HG03280 (cell line): ENCODE measurements around the gene DDIT3.
A peak's percentile ranks its signal among the peaks of the same experiment; 100 is the strongest.

Experiments
- ATAC-seq: cut with Tn5 transposase; IDR thresholded peaks from one replicate; pipeline ENCODE4 v1.9.1; 2021; ENCODE audit warnings: mild to moderate bottlenecking, moderate library complexity; ENCODE audit not compliant: unreplicated experiment

Gene DDIT3

DNA sequence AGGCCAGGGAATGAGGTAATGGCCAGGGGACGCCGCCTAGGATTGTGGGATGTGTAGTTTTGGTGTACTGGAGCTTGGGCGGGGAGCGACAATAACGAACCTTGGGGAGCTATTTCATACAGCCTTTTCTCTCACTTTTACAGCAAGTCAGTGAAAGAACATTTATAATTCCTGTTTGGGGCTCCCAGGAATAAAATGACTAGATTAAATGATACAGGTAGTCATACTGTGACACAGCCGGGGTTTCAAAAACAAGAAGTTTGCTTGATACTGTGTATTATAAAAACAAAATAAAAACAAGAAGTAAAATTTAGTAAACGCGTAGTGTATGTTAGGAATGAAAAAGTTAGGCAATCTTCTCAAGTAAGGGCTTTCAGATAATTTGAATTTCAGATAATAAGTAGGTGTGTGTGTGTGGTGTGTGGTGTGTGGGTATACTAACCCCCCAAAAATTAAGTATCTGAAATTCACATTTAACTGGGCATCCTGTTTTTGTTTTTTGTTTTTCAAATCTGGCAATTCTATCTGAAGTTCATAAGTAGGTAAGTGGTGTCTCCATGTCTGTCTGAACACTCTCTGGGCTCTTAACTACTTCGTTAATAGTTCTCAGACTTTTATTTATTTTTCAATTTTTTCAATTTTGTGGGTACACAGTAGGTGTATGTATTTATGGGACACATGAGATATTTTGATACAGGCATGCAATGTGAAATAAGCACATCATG is 27.1 kb upstream of the DDIT3 start:
- no peak for ATAC-seq

GRCh38 chr12:57546438-57547287 is 26.3 kb upstream of the DDIT3 start, which contains the start of gene DCTN2:
Gene DCTN2, minus strand, starts transcription at chr12:57547192. Its CDS starts 129 bp downstream, at chr12:57547063.
- ATAC-seq: peak; percentile 98

DNA sequence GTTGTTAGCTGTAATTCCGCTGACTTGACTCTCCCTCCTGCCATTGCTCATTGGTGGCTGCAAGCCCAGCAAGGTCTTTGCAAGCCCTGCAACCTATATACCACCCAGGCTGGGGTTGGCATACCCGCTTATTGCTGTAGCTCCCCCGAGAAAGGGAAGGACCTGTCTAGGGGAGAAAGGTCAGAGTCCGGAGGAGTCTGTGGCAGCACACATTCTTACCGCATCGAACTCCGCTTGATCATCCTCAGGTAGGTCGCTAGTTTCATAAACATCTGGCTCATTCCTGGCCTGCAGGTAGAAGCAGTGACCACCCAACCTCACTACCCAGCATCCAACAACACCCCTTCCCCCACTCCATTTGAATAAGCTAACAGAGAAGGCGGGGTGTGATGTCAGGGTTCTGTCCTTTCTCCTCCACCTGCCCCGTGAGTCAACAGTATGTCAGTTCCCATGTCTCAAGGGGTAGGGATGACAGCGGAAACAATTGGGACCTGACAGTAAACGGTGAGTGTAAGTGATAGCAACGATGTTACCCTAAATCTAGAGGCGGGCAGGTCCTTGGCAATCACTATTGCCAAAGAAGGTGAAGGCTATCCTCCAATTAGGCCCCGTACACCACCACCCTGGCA is 25.6 kb upstream of the DDIT3 start:
- no peak for ATAC-seq

- no peak for ATAC-seq
Observed at GRCh38 chr12:57543581-57543980, 23.3 kb upstream of the DDIT3 start.

- ATAC-seq: no peak
Observed at GRCh38 chr12:57541717-57542116, 21.4 kb upstream of the DDIT3 start.

DNA sequence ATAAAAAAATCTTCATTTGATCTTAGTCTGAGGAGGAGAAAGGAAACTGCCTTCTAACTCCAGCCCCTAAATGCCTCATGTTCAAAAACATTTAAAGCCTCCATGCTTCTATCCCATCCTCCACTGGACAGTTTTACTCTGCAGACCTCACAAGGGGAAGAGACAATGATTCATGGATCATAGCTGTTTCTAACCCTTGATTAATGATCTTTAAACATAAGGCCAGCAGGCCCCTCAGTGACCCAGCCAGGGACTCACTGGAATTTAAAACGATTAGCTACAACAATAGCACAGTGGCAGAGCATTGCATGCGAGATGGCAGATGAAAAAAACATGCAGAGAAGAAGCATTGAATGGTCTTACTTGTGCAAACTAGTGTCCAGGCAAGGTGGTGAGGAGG is 20.7 kb upstream of the DDIT3 start:
- ATAC-seq: no peak

DNA sequence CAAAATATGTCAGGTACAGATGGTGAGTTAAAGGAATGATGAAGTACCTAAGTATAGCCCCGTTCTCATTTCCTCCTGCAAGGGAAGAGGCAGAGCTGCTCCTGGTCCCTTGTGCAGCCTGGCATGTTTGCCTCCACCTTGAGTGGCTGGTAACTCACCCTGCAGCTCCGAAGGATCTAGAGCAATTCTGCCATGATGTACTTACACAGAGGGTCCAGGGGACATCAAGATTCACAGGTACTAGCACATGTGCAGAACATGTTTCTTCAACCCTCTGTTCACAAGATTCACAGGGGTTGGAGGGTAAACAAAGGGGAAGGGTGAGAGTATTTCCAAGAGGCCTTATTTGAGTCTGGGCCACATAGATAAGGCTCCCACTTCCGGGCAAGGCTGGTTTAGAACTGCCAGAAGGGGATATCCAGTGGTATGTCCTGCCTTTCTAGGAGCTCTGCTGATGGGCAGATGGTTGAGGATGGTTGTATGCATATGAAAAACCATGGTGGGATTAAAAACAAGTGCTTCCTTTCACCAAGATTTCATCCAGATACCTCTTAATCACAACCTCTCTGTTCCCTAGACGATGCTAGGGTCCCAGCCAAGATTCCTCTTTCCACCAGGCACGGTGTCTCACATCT is 18.9 kb upstream of the DDIT3 start:
- no peak for ATAC-seq

- ATAC-seq: no peak
Observed at GRCh38 chr12:57536597-57536942, 16.3 kb upstream of the DDIT3 start.

- ATAC-seq: no peak
Observed at GRCh38 chr12:57535764-57536596, 15.7 kb upstream of the DDIT3 start.

GRCh38 chr12:57534991-57535543 is 14.8 kb upstream of the DDIT3 start:
- ATAC-seq: no peak

DNA sequence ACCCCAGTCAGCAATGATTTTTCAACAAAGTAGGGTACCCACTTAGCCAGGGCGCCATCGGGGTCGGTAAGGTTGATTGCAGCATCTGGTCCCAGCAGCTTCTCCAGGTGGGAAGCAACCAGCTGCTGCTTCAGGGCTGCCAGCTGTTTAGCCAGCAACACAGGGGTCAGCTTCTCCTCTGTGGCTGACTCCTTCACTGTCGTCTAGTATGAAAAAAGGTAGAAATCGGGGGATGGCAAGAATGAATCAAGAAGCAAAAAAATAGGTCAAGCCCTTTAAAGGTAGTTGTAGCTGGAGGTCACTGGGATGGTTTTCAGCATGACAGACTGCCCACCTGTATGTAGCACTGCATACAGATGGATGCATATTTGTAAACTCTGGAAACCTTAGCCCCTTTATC is 13.9 kb upstream of the DDIT3 start:
- no peak for ATAC-seq

- ATAC-seq: no peak
Observed at GRCh38 chr12:57533108-57533507, 12.8 kb upstream of the DDIT3 start.

DNA sequence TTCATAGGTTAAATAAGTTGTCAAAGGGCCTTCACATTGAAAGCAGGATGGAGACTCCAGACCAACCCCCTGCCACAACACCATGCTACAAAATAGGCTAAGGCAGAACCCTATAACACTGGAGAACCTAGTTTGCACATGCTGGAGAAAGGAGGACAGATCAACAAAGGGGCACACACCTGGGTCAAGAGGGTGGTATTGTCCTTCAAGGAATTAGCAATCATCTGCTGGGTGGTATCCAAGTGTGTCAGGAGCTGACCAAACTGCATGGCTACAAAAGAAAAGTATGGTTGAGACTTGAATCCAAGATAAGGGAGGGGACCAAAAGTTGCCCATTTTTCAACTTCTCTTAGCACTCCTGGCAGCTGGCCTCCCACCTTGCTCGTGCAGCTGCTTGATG is 11.5 kb upstream of the DDIT3 start:
- ATAC-seq: no peak

- no peak for ATAC-seq
Observed at GRCh38 chr12:57530396-57531142, 10.3 kb upstream of the DDIT3 start.

DNA sequence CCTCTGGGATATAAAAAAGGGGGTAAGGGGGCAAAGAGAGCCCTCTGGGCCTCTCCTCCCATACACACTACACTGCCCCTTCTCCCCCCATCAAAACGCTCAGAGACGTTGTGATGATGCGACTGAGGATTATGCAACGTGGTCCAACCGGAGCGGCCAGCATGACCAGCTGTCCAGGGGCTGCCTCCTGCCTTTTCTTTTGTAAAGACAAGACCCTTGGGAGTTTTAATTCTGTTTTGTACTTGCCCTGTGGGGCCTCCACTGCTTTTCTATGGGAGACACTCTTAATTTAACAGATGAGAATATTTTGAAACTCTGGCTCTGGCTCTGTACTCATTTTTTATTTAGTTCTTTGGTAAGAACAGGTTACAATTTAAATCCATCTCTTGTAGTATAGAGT is 9.5 kb upstream of the DDIT3 start:
- no peak for ATAC-seq

DNA sequence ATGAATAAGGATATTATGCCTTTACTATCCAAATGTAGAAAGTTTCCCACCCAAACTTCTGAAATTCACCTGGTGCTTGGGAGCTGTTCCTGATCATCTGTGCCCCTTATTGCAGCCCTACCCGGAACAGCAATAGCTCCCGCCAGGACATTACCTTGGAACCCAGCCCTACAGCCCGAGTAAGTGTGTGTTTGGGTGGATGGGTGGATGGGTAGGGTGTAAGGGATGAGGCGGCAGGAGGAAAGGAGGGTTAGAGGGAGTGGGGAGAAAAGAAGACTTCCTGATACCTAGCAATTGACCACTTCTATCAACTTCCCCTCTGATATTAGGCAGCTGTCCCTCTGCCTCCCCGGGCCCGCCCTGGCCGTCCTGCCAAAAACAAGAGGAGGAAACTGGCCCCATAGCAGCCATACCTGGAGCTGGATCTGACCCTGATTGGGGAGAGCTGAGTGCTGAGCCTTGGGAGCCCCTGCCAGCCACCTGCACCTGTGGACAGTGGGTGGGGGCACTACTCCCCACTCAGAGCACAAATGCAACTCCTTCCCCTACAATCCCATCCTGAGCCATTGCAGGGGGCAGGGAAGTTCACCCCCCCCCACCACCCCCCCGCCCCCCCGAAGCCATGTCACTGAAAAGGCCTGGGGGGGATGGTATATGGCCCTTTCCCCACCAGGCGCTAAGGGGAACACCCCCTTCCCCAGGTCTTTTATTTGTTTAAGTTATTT is 8.7 kb upstream of the DDIT3 start:
- ATAC-seq: no peak

DNA sequence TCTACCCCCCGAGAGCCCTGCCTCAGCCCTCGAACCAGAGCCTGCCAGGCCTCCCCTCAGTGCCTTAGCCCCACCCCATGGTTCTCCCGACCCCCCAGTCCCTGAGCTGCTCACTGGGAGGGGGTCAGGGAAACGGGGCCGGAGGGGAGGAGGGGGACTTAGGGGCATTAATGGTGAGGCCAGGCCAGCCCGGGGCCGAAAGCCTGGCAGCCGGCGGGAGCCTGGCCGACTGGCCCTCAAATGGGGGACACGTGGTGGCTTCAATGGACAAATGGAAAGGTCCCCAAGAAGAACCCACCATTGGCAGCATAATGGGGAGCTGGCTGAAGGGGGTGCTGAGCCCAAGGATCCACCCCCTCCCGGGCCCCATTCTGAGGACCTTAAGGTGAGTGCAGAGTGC is 7.9 kb upstream of the DDIT3 start:
- no peak for ATAC-seq

DNA sequence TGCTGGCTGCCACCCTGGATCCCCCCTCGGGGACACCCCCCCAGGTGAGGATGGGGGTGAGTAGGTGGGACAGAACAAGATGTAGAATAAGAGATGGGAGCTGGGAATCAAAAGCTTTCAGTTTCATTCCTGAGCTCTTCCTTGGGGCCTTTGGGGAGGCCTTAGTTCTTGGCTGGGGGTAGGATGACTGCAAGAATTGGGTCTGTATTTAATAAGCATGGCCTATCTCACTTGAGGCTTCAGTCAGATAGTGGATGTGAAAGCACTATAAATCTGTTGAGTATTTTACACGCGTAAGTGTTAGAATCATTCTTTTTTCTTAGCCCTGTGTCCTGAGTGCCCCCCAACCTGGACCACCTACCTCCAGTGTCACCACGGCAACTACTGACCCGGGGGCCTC is 6.9 kb upstream of the DDIT3 start:
- ATAC-seq: no peak
